ENCODE data around the gene DUSP28. TPM values are rescaled to one million over a fixed set of nuclear protein-coding genes. Genes with fewer than 3 reads are reported as not detected.

DUSP28 gene
- total and polyA plus RNA-seq, 2 of the 13 experiments (the other 11 are each of a cell fraction or from before 2014, with no cell fraction given), result 5.2 to 8.6 TPM

DNA sequence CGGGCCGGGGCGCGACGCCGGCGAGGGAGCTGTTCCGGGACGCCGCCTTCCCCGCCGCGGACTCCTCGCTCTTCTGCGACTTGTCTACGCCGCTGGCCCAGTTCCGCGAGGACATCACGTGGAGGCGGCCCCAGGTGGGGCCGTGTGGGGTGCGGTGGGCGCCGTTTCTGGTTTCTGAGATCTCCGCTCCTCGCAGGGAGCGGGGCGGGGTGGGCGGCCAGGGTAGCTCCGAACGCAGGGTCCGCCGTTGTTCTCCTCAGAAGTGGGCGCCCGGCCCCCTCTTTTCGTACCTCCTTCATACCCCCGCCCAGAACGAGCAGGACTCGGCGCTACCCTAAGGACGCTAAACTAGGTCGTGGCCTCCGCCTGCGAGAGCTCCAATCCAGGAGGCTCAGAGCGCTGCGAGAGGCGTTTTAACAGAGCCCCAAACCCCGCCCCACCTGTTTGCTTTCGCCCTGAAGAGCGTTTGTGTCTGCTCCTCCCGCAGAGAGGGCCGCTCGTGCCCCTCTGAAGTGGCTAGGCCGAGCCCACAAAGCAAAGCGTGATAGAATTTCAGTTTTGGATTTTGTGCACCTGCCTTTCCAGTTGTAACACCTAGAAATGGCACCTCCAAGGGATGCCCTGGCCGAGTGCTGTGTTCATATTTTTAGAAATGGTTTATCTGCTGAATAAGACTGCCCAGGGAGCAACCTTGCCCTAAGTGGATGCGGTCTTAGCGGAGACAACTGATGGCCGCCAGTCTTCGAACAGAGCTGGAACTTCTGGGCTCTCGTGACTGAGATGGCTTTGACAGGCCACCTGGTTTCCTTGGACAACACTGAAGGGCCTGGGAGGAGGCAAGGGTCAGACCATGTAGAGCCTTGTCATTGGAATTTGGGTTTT is 27.0 kb downstream of the DUSP28 start (continued):
- TF ChIP-seq SIN3A (IDR thresholded peaks at IDR 0.05; ENCODE audit: borderline replicate concordance, low read depth, low read length) (peak; percentile 77; the same call in 1 of the 2 replicates), ZNF431 (CRISPR knock-in tag; IDR thresholded peaks at IDR 0.05; ENCODE audit: borderline replicate concordance, low read depth) (no peak), ZNF160 (CRISPR knock-in tag; IDR thresholded peaks at IDR 0.05) (no peak), TBP (CRISPR knock-in tag; IDR thresholded peaks at IDR 0.05) (no peak), PHF5A (CRISPR knock-in tag; IDR thresholded peaks at IDR 0.05; ENCODE audit: low read depth, unreplicated experiment) (no peak), ZNF850 (CRISPR knock-in tag; conservative IDR thresholded peaks at IDR 0.05) (no peak), HDAC1 (CRISPR knock-in tag; IDR thresholded peaks at IDR 0.05) (no peak)
- TF ChIP-seq, protein P1, sequence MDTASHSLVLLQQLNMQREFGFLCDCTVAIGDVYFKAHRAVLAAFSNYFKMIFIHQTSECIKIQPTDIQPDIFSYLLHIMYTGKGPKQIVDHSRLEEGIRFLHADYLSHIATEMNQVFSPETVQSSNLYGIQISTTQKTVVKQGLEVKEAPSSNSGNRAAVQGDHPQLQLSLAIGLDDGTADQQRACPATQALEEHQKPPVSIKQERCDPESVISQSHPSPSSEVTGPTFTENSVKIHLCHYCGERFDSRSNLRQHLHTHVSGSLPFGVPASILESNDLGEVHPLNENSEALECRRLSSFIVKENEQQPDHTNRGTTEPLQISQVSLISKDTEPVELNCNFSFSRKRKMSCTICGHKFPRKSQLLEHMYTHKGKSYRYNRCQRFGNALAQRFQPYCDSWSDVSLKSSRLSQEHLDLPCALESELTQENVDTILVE (CRISPR knock-in tag; IDR thresholded peaks at IDR 0.05), result no peak
- TF ChIP-seq, protein P2, sequence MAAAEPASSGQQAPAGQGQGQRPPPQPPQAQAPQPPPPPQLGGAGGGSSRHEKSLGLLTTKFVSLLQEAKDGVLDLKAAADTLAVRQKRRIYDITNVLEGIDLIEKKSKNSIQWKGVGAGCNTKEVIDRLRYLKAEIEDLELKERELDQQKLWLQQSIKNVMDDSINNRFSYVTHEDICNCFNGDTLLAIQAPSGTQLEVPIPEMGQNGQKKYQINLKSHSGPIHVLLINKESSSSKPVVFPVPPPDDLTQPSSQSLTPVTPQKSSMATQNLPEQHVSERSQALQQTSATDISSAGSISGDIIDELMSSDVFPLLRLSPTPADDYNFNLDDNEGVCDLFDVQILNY (CRISPR knock-in tag; conservative IDR thresholded peaks at IDR 0.05), result no peak
- TF ChIP-seq, protein P3, sequence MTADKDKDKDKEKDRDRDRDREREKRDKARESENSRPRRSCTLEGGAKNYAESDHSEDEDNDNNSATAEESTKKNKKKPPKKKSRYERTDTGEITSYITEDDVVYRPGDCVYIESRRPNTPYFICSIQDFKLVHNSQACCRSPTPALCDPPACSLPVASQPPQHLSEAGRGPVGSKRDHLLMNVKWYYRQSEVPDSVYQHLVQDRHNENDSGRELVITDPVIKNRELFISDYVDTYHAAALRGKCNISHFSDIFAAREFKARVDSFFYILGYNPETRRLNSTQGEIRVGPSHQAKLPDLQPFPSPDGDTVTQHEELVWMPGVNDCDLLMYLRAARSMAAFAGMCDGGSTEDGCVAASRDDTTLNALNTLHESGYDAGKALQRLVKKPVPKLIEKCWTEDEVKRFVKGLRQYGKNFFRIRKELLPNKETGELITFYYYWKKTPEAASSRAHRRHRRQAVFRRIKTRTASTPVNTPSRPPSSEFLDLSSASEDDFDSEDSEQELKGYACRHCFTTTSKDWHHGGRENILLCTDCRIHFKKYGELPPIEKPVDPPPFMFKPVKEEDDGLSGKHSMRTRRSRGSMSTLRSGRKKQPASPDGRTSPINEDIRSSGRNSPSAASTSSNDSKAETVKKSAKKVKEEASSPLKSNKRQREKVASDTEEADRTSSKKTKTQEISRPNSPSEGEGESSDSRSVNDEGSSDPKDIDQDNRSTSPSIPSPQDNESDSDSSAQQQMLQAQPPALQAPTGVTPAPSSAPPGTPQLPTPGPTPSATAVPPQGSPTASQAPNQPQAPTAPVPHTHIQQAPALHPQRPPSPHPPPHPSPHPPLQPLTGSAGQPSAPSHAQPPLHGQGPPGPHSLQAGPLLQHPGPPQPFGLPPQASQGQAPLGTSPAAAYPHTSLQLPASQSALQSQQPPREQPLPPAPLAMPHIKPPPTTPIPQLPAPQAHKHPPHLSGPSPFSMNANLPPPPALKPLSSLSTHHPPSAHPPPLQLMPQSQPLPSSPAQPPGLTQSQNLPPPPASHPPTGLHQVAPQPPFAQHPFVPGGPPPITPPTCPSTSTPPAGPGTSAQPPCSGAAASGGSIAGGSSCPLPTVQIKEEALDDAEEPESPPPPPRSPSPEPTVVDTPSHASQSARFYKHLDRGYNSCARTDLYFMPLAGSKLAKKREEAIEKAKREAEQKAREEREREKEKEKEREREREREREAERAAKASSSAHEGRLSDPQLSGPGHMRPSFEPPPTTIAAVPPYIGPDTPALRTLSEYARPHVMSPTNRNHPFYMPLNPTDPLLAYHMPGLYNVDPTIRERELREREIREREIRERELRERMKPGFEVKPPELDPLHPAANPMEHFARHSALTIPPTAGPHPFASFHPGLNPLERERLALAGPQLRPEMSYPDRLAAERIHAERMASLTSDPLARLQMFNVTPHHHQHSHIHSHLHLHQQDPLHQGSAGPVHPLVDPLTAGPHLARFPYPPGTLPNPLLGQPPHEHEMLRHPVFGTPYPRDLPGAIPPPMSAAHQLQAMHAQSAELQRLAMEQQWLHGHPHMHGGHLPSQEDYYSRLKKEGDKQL (CRISPR knock-in tag; IDR thresholded peaks at IDR 0.05; ENCODE audit: low read depth), result no peak; the same call in 1 of the 2 replicates
- TF ChIP-seq, protein P4, sequence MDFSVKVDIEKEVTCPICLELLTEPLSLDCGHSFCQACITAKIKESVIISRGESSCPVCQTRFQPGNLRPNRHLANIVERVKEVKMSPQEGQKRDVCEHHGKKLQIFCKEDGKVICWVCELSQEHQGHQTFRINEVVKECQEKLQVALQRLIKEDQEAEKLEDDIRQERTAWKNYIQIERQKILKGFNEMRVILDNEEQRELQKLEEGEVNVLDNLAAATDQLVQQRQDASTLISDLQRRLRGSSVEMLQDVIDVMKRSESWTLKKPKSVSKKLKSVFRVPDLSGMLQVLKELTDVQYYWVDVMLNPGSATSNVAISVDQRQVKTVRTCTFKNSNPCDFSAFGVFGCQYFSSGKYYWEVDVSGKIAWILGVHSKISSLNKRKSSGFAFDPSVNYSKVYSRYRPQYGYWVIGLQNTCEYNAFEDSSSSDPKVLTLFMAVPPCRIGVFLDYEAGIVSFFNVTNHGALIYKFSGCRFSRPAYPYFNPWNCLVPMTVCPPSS (IDR thresholded peaks at IDR 0.05), result no peak
- TF ChIP-seq, protein P5, sequence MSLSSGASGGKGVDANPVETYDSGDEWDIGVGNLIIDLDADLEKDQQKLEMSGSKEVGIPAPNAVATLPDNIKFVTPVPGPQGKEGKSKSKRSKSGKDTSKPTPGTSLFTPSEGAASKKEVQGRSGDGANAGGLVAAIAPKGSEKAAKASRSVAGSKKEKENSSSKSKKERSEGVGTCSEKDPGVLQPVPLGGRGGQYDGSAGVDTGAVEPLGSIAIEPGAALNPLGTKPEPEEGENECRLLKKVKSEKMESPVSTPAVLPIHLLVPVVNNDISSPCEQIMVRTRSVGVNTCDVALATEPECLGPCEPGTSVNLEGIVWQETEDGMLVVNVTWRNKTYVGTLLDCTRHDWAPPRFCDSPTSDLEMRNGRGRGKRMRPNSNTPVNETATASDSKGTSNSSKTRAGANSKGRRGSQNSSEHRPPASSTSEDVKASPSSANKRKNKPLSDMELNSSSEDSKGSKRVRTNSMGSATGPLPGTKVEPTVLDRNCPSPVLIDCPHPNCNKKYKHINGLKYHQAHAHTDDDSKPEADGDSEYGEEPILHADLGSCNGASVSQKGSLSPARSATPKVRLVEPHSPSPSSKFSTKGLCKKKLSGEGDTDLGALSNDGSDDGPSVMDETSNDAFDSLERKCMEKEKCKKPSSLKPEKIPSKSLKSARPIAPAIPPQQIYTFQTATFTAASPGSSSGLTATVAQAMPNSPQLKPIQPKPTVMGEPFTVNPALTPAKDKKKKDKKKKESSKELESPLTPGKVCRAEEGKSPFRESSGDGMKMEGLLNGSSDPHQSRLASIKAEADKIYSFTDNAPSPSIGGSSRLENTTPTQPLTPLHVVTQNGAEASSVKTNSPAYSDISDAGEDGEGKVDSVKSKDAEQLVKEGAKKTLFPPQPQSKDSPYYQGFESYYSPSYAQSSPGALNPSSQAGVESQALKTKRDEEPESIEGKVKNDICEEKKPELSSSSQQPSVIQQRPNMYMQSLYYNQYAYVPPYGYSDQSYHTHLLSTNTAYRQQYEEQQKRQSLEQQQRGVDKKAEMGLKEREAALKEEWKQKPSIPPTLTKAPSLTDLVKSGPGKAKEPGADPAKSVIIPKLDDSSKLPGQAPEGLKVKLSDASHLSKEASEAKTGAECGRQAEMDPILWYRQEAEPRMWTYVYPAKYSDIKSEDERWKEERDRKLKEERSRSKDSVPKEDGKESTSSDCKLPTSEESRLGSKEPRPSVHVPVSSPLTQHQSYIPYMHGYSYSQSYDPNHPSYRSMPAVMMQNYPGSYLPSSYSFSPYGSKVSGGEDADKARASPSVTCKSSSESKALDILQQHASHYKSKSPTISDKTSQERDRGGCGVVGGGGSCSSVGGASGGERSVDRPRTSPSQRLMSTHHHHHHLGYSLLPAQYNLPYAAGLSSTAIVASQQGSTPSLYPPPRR (CRISPR knock-in tag; IDR thresholded peaks at IDR 0.05; ENCODE audit: borderline replicate concordance), result peak; percentile 40; the same call in 1 of the 2 replicates
